ENCODE data around the gene CD52.

GRCh38 chr1:26350701-26351589, 33.2 kb downstream of the CD52 start:
- TF ChIP-seq POLR2A (IDR thresholded peaks at IDR 0.05) (no peak), CTCF (IDR thresholded peaks at IDR 0.05 in 8 of 11, conservative IDR thresholded peaks at IDR 0.05 in 3 of 11) (no peak), POLR2AphosphoS5 (IDR thresholded peaks at IDR 0.05) (no peak)

All from spleen (tissue), 7 donors.